Measurements from ENCODE around the gene TAL1. TPM values are rescaled to one million over a fixed set of nuclear protein-coding genes. Genes with fewer than 3 reads are reported as not detected.

The TAL1 gene
- total RNA-seq, 6 donors from 2014 or later, result 4.2 to 16.4 (median 10.8) TPM

DNA sequence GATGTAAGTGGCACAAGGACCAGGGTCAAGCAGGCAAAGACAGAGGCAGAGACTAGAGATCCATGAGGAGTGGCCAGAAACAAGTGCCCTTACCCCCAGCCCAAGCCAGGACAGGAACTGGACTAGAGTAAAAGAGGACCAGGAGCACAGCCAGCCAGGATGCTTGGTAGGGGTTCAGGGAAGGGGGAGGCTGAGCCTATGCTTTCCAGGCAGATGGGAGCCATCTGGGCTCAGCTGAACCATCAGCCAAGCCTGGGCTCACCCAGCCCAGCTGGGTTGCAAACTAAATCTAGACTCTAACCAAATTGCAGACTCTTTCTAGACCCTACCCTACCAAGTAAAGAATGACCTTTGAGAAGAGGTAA is 57.4 kb downstream of the TAL1 start:
- ATAC-seq (ENCODE audit: low FRiP score in 2 of 2) (no peak), DNase-seq (no peak)
- H3K27ac ChIP-seq, result no peak overlapping the region
- TF ChIP-seq POLR2AphosphoS5 (IDR thresholded peaks at IDR 0.05) (no peak), POLR2A (IDR thresholded peaks at IDR 0.05) (no peak), EP300 (IDR thresholded peaks at IDR 0.05) (no peak)
- TF ChIP-seq, protein P1, sequence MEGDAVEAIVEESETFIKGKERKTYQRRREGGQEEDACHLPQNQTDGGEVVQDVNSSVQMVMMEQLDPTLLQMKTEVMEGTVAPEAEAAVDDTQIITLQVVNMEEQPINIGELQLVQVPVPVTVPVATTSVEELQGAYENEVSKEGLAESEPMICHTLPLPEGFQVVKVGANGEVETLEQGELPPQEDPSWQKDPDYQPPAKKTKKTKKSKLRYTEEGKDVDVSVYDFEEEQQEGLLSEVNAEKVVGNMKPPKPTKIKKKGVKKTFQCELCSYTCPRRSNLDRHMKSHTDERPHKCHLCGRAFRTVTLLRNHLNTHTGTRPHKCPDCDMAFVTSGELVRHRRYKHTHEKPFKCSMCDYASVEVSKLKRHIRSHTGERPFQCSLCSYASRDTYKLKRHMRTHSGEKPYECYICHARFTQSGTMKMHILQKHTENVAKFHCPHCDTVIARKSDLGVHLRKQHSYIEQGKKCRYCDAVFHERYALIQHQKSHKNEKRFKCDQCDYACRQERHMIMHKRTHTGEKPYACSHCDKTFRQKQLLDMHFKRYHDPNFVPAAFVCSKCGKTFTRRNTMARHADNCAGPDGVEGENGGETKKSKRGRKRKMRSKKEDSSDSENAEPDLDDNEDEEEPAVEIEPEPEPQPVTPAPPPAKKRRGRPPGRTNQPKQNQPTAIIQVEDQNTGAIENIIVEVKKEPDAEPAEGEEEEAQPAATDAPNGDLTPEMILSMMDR (IDR thresholded peaks at IDR 0.05), result no peak
- H3K4me1 ChIP-seq, result peaks cover 10 to 15% (median 13%) of the 10 kb centered on the region in 4 donors
- H3K36me3 ChIP-seq, result no peaks in the 10 kb centered on the region
- H3K27me3 ChIP-seq, result no peaks in the 10 kb centered on the region
- no peak overlapping the region for H3K4me3 ChIP-seq
- H3K9me3 ChIP-seq, result no peaks in the 10 kb centered on the region

DNA sequence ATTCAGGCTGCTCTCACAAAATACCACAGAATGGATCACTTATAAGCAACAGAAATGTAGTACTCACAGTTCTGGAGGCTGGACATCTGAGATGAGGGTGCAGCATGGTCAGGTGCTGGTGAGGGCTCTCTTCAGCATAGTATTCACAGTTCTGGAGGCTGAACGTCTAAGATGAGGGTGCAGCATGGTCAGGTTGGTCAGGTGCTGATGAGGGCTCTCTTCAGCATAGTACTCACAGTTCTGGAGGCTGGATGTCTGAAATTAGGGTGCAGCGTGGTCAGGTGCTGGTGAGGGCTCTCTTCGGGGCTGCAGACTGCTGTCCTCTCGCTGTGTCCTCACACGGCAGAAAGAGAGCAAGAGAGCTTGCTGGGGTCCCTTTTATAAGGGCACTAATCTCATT is 59.2 kb downstream of the TAL1 start:
- peaks cover 6 to 9% (median 8%) of the 10 kb centered on the region in 4 donors for H3K4me1 ChIP-seq
- no peak overlapping the region for H3K4me3 ChIP-seq
- no peaks in the 10 kb centered on the region for H3K9me3 ChIP-seq
- WGBS, 2 donors, result 89 to 97% methylated on average over 4 to 5 of the region's 5 CpGs
- TF ChIP-seq POLR2AphosphoS5 (IDR thresholded peaks at IDR 0.05) (no peak), EP300 (IDR thresholded peaks at IDR 0.05) (no peak)
- TF ChIP-seq, protein P1 (IDR thresholded peaks at IDR 0.05), result no peak
- no peaks in the 10 kb centered on the region for H3K36me3 ChIP-seq
- DNase-seq (no peak), ATAC-seq (ENCODE audit: low FRiP score in 2 of 2) (no peak)
- no peaks in the 10 kb centered on the region for H3K27me3 ChIP-seq
- H3K27ac ChIP-seq, result no peak overlapping the region

Other genes starting within 250 kb of the TAL1 start
- gene CYP4X1, start 208.6 kb downstream of the TAL1 start, total RNA-seq, result 10 to 100 TPM in 5 of 6 donors, 1 to 10 TPM in 1; 8.9 to 61.3 (median 21.4) TPM
- gene CYP4Z1, start 165.0 kb downstream of the TAL1 start, total RNA-seq, result 10 to 100 TPM in 1 of 6 donors, 1 to 10 TPM in 5; 2.1 to 10.0 (median 6.6) TPM
- 1 to 10 TPM in 4 of 6 donors, under 1 TPM in 2; 0.13 to 3.1 (median 1.6) TPM for gene CYP4A22, start 94.8 kb downstream of the TAL1 start, total RNA-seq
- 10 to 100 TPM; 17.8 to 57.6 (median 41.4) TPM for gene PDZK1IP1, start 42.2 kb downstream of the TAL1 start, total RNA-seq
- gene STIL, start 81.9 kb upstream of the TAL1 start, total RNA-seq, result 1 to 10 TPM; 1.1 to 7.0 (median 2.9) TPM
- gene CMPK1, start 101.6 kb upstream of the TAL1 start, total RNA-seq, result 100 to 1,000 TPM in 3 of 6 donors, 10 to 100 TPM in 3; 36.7 to 134 (median 97.7) TPM
- gene FOXE3, start 184.1 kb upstream of the TAL1 start, total RNA-seq, result not detected
- gene FOXD2, start 205.8 kb upstream of the TAL1 start, total RNA-seq, result under 1 TPM; under 0.01 to 0.69 (median 0.40) TPM

All from upper lobe of left lung (tissue), 6 donors.